ENCODE data around the gene DNAJB4.

DNAJB4 gene

DNA sequence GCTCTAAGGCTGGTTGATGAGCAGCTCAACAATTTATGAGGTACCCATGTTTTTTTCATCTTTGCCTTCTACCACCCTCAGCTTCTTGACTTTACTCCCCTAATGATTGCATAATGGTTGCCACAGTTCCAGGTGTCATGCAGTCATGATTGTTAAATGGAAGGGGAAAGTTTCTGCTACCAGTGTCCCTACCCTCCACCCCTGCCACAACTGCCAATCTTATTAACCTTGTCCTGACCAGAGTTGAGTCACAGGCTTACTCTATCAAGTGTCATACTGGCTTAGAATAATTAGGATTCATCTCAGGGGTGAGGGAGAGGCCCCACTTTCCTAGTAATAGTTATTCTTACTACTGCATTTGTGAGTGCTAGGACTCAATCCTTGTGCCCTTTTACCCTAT lies 17.9 kb upstream of the DNAJB4 start:
- CTCF ChIA-PET, result no interaction called here
- no peak for DNase-seq (ENCODE audit: low spot score)
- H3K27ac ChIP-seq, result no peak overlapping the region
- TF ChIP-seq, protein P1, sequence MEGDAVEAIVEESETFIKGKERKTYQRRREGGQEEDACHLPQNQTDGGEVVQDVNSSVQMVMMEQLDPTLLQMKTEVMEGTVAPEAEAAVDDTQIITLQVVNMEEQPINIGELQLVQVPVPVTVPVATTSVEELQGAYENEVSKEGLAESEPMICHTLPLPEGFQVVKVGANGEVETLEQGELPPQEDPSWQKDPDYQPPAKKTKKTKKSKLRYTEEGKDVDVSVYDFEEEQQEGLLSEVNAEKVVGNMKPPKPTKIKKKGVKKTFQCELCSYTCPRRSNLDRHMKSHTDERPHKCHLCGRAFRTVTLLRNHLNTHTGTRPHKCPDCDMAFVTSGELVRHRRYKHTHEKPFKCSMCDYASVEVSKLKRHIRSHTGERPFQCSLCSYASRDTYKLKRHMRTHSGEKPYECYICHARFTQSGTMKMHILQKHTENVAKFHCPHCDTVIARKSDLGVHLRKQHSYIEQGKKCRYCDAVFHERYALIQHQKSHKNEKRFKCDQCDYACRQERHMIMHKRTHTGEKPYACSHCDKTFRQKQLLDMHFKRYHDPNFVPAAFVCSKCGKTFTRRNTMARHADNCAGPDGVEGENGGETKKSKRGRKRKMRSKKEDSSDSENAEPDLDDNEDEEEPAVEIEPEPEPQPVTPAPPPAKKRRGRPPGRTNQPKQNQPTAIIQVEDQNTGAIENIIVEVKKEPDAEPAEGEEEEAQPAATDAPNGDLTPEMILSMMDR (conservative IDR thresholded peaks at IDR 0.05; ENCODE audit: low read depth), result no peak
- POLR2A ChIA-PET (ENCODE audit: low non-redundant PET), result no interaction called here

DNA sequence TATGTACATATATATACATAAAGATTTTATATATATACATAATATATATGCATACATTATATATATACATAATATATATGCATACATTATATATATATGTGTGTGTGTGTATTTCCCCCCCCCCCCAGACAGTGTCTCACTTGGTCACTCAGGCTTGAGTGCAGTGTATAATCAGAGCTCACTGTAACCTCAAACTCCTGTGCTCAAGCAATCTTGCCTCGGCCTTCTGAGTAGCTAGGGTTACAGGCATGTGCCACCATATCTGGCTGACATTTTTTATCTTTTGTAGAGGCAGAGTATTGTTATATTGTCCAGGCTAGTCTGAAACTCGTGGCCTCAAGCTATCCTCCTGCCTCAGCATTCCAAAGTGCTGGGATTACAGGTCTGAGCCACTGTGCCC lies 16.8 kb upstream of the DNAJB4 start:
- CTCF ChIA-PET, result no interaction called here

DNA sequence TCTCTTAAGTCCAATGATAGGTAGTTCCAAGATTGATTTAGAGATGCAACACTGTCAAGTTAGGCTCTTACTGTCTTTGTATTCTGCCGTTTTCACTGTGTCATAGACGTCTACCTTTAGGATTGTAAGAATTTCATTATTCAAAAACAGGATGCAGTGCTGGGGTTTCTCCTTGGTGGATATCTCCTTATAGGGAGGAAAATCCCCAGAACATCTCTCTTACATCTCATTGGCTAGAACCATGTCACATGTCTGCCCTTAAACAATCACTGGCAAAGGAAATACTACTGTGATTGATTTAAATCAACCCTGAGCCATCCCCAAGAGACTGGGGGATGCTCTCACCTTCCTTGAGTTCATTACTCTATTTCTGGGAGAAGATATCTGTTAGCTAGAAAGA lies 15.0 kb upstream of the DNAJB4 start:
- no peak overlapping the region for H3K27ac ChIP-seq
- POLR2A ChIA-PET (ENCODE audit: low non-redundant PET), result no interaction called here
- CTCF ChIA-PET, result no interaction called here
- no peak for DNase-seq (ENCODE audit: low spot score)
- TF ChIP-seq, protein P1 (conservative IDR thresholded peaks at IDR 0.05; ENCODE audit: low read depth), result no peak

More for the DNA sequence above, 16.8 kb upstream of the DNAJB4 start:
- no peak for DNase-seq (ENCODE audit: low spot score)
- POLR2A ChIA-PET (ENCODE audit: low non-redundant PET), result no interaction called here
- H3K27ac ChIP-seq, result no peak overlapping the region
- TF ChIP-seq, protein P1 (conservative IDR thresholded peaks at IDR 0.05; ENCODE audit: low read depth), result no peak

DNA sequence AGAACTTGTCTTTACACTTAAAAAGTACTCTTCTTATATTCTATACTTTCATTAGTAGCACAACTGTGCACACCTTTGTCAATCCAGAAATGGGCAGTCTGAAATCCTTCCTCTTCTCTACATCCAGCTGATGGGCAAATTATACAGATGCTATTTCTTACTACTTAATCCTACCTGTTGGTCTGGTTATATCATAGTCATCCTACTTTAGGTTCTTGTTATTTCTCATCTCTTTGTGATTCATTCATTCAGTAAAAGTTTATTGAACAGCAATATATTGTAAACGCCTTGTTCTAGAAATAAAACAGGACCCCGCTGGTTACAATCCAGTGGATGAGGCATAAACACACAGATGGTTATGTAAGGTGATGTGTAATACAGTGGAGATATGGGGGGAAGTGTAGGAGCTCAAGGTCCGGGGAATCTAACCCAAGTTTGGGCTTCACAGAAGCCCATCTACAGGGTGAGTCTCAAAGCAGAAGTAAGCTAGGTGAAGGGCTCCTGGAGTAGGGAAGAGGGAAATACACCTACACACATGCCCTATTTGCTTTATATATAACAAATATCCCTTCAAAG lies 14.0 kb upstream of the DNAJB4 start:
- H3K27ac ChIP-seq, result no peak overlapping the region
- CTCF ChIA-PET, result interaction anchor here (1.0 to 1.1 kb wide), 2 partner anchors 8 to 55 kb away, joined by 4 read pairs; partner anchors contain the start of gene GIPC2
- DNase-seq (ENCODE audit: low spot score), result no peak
- TF ChIP-seq, protein P1 (conservative IDR thresholded peaks at IDR 0.05; ENCODE audit: low read depth), result no peak
- POLR2A ChIA-PET (ENCODE audit: low non-redundant PET), result no interaction called here

DNA sequence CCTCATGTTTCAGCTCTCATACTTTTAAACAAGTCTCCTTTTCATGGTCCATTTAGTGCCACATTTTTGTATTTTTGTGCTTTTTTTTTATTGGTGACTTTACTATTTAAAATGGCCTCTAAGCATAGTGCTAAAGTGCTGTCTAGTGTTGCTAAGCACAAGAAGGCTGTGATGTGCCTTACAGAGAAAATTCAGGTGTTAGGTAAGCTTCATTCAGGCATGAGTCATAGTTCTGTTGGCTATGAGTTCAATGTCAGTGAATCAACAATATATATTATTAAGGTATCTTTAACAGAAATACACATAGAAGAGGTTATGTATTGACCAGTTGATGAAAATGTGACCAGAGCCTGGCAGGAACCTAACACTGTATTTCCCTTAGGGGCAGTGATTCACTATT lies 13.1 kb upstream of the DNAJB4 start:
- DNase-seq (ENCODE audit: low spot score), result no peak
- TF ChIP-seq, protein P1 (conservative IDR thresholded peaks at IDR 0.05; ENCODE audit: low read depth), result no peak
- POLR2A ChIA-PET (ENCODE audit: low non-redundant PET), result interaction anchor here (1.0 kb wide), 1 partner anchor 14 kb away, joined by 4 read pairs; no protein-coding TSS in a partner anchor
- no peak overlapping the region for H3K27ac ChIP-seq
- CTCF ChIA-PET, result interaction anchor here (0.5 to 1.1 kb wide), 3 partner anchors 9 to 1695 kb away, joined by 3 to 4 read pairs (median 3); no protein-coding TSS in a partner anchor

DNA sequence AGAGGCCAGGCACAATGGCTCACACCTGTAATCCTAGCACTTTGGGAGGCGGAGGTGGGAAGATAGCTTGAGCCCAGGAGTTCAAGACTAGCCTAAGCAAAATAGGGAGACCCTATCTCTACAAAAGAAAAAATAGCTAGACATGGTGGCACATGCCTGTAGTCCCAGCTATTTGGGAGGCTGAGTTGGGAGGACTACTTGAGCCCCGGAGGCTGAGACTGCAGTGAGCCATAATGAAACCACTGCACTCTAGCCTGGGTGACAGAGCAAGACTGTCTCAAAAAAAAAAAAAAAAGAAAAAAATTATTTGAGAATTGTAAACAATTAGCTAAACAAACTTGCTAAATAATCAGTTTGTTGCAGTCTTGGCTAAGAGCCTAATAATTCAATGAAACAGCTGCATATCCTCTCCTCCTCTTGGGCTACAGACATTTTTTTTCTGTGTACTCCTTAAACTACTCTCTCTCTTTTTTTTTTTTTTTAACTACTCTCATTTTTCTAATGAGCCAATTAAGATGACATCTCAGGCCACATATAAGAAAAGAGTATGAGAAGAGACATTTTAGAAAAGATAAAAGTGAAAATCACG lies 10.5 kb upstream of the DNAJB4 start:
- TF ChIP-seq, protein P1 (conservative IDR thresholded peaks at IDR 0.05; ENCODE audit: low read depth), result no peak
- DNase-seq (ENCODE audit: low spot score), result no peak
- POLR2A ChIA-PET (ENCODE audit: low non-redundant PET), result no interaction called here
- H3K27ac ChIP-seq, result no peak overlapping the region
- CTCF ChIA-PET, result interaction anchor here (0.6 to 0.7 kb wide), 2 partner anchors 114 to 619 kb away, joined by 3 read pairs; no protein-coding TSS in a partner anchor
